ENCODE measurements around the gene NFIC.

The NFIC gene

DNA sequence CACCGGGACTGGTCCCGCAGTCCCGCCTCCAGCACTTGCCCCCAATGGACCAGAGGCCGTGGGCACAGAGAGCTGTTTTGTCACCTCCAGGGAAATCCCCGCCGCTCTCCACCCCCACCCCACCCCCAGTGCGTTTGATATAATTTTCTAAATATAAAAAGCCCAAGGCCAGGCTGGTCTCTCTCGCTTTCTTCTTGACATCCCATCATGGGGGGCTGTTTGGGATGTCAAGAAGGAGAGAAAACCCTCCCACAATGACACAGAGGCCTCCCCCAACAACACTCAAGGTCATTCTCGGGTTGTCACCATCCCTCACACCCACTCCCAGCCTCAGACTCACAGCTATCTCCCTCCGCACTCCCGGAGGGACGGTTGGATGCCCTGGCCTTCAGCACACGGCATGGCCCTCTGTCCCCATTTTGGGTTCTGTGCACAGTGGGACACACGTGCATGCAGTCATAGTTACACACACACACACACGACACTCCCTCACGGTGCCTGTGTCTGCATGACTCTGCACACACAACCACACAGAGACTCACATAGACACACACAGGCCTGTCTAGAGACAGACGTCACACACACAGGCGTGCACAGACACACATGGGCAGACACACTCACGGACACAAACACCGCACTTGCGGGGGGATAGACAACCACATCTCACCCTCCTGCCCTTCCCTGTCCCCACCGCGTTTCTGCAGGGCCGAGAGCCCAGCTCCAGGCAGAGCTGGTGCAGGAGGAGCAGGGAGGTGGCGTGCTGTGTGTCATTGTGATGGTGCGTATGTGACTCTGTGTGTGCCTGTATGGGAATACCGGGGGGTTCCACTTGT is 4.8 kb upstream of the NFIC start:
- DNase-seq (ENCODE audit: low read depth, low spot score) = no peak
- peak overlapping the region; percentile 68 for H3K4me3 ChIP-seq (ENCODE audit: low read depth, low read length)
- ChIA-PET POLR2A (no interaction called here), CTCF (interaction anchor here (0.9 to 1.4 kb wide), 4 partner anchors 9 to 70 kb away, joined by 3 to 5 read pairs (median 3); no protein-coding TSS in a partner anchor)
- TF ChIP-seq, protein P1, sequence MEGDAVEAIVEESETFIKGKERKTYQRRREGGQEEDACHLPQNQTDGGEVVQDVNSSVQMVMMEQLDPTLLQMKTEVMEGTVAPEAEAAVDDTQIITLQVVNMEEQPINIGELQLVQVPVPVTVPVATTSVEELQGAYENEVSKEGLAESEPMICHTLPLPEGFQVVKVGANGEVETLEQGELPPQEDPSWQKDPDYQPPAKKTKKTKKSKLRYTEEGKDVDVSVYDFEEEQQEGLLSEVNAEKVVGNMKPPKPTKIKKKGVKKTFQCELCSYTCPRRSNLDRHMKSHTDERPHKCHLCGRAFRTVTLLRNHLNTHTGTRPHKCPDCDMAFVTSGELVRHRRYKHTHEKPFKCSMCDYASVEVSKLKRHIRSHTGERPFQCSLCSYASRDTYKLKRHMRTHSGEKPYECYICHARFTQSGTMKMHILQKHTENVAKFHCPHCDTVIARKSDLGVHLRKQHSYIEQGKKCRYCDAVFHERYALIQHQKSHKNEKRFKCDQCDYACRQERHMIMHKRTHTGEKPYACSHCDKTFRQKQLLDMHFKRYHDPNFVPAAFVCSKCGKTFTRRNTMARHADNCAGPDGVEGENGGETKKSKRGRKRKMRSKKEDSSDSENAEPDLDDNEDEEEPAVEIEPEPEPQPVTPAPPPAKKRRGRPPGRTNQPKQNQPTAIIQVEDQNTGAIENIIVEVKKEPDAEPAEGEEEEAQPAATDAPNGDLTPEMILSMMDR (IDR thresholded peaks at IDR 0.05; ENCODE audit: insufficient read depth, low read length, missing control alignments) = no peak

DNA sequence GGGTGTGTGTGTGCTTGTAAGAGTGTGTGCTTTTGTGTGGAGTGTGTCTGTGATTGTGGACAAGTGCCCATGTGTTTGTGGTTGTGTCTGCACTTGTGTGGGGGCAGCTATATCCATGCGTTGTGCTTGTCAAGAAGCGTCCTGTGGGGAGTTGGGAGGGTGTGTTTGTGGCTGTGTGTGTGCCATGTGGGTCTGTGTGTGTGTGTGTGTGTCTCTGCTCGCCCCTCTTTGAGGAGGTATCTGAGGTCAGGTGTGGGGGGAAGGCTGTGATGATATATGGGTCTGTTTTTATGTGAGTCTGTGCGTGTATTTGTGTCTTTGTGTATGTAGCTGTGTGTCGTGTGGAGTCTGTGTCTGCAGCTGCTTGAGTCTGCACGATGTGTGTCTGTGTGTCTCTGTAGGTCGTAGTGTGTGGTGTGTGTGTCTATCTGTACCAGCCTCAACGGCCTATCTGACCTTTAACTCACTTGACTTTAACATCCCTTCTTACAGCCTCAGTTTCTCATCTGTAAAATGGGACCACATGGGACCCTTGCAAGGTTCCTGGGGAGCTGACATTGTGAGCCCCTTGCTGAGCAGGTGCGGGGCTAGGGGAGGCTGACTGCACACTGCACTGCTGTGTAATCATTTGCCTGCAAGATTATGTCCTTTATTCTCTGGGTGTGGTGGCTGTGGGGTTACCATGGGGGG is 4.0 kb upstream of the NFIC start:
- TF ChIP-seq, protein P1 (IDR thresholded peaks at IDR 0.05; ENCODE audit: insufficient read depth, low read length, missing control alignments) = no peak
- peak overlapping the region; percentile 12; the same call in 1 of the 2 replicates for H3K4me3 ChIP-seq (ENCODE audit: low read depth, low read length)
- ChIA-PET POLR2A (no interaction called here), CTCF (interaction anchor here (1.2 to 1.4 kb wide), 3 partner anchors 8 to 69 kb away, joined by 3 to 5 read pairs (median 3); no protein-coding TSS in a partner anchor)
- no peak for DNase-seq (ENCODE audit: low read depth, low spot score)

DNA sequence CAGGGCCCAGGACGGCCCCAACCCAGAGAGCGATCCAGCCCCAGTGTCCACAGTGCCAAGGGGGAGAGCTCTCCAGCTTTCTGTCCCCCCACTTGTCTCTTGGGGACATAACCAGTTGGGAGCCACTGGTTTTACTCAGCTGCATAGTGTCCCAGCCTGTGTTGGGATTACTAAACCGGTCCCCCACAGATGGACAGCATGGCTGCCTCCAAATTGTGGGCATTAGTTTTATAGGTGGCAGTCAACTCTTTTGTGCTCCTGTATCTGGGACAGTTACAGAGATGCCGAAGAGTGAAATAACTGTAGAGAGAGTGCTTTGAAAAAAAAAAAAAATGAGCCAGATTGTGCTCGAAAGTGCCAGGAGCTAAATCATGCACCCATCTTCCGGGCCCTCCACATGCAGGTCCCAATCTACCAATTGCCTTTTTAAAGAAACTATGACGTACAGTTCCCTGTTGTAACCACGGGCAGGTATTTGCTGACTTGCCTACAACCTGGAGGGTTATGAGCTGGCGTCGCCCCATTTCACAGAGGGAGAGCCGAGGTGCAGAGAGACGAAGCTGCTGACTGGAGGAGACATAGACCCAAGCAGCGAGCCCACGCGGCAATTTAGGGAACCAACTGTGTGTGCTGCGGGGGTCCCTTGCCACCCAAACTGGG is 2.4 kb upstream of the NFIC start:
- POLR2A ChIA-PET = no interaction called here
- no peak overlapping the region for H3K4me3 ChIP-seq (ENCODE audit: low read depth, low read length)
- DNase-seq (ENCODE audit: low read depth, low spot score) = no peak
- TF ChIP-seq, protein P1 (IDR thresholded peaks at IDR 0.05; ENCODE audit: insufficient read depth, low read length, missing control alignments) = no peak
- CTCF ChIA-PET = interaction anchor here (0.6 to 1.6 kb wide), 2 partner anchors 37 to 121 kb away, joined by 3 to 4 read pairs; no protein-coding TSS in a partner anchor

DNA sequence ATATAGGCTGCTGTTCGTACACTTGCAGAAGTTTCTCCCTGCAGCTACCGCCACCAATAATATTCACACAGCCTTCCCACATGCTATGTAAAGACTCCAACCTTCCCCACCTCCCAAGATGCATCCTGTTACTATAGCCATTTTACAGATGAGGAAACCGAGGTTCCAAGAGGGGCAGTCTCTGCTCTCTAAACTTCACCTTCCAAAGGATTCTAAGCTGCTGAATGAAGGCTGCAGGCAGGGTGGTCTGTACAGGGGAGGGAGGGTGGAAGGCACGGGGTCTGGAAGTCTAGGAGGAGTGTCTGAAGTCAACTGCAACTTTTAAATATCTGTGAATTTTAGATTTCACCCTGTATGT is 1.9 kb upstream of the NFIC start:
- no peak overlapping the region for H3K4me3 ChIP-seq (ENCODE audit: low read depth, low read length)
- no peak for DNase-seq (ENCODE audit: low read depth, low spot score)
- TF ChIP-seq, protein P1 (IDR thresholded peaks at IDR 0.05; ENCODE audit: insufficient read depth, low read length, missing control alignments) = no peak
- ChIA-PET CTCF (interaction anchor here (0.7 to 1.6 kb wide), 2 partner anchors 38 to 108 kb away, joined by 3 to 4 read pairs; no protein-coding TSS in a partner anchor), POLR2A (no interaction called here)

DNA sequence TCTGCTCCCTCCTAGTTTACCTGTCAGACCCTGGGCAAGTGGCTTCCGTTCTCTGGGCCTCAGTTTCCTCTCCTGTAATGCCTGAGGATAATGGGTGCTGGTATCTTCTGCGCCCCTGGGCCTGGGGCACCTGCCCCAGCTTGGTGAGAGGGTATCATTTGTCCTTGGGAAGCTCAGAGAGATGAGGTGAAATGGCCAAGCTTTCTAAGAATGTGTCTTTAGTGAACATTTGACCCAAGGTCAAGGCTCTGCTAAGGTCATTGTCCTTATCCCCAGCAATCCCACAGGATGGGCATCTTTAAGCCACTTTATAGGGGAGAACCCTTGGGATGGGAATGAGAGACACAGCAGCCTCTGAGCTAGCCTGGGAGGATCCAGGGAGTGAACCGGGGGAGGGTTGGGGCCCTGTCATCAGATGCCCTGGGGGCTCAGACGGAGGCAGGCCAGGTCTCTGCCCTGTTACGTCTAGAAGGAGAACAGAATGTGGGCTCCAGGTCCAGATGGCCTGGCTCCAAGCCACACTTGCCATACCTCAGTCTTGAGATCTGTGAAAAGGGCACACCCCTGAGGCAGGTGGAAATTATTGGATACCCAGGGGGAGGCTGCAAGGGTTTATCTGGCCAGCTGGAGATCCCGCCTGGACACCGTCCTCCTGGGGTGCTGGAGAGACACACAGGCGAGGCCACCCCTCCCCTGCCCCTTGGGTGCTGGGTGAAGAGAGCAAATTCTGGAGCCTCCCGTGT is 1.1 kb upstream of the NFIC start:
- POLR2A ChIA-PET = interaction anchor here (0.6 to 1.0 kb wide), 2 partner anchors 9 to 53 kb away, joined by 3 to 5 read pairs; no protein-coding TSS in a partner anchor
- TF ChIP-seq, protein P1 (IDR thresholded peaks at IDR 0.05; ENCODE audit: insufficient read depth, low read length, missing control alignments) = no peak
- H3K4me3 ChIP-seq (ENCODE audit: low read depth, low read length) = peak overlapping the region; percentile 81

More for the DNA sequence above, 1.1 kb upstream of the NFIC start:
- no peak for DNase-seq (ENCODE audit: low read depth, low spot score)
- CTCF ChIA-PET = interaction anchor here (0.7 to 1.6 kb wide), 3 partner anchors 39 to 107 kb away, joined by 3 to 4 read pairs (median 3); no protein-coding TSS in a partner anchor
